HG03280 (cell line): ENCODE data around the gene AMIGO3.
"Not testable (repeated sequence)": the region's sequence is repeated elsewhere in the genome, so short reads cannot be mapped to it uniquely, and the experiment has no call there.

Source experiments
- ATAC-seq: cut with Tn5 transposase; IDR thresholded peaks from one replicate; pipeline ENCODE4 v1.9.1; 2021; ENCODE audit warnings: mild to moderate bottlenecking, moderate library complexity; ENCODE audit not compliant: unreplicated experiment

The AMIGO3 gene, protein sequence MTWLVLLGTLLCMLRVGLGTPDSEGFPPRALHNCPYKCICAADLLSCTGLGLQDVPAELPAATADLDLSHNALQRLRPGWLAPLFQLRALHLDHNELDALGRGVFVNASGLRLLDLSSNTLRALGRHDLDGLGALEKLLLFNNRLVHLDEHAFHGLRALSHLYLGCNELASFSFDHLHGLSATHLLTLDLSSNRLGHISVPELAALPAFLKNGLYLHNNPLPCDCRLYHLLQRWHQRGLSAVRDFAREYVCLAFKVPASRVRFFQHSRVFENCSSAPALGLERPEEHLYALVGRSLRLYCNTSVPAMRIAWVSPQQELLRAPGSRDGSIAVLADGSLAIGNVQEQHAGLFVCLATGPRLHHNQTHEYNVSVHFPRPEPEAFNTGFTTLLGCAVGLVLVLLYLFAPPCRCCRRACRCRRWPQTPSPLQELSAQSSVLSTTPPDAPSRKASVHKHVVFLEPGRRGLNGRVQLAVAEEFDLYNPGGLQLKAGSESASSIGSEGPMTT

DNA sequence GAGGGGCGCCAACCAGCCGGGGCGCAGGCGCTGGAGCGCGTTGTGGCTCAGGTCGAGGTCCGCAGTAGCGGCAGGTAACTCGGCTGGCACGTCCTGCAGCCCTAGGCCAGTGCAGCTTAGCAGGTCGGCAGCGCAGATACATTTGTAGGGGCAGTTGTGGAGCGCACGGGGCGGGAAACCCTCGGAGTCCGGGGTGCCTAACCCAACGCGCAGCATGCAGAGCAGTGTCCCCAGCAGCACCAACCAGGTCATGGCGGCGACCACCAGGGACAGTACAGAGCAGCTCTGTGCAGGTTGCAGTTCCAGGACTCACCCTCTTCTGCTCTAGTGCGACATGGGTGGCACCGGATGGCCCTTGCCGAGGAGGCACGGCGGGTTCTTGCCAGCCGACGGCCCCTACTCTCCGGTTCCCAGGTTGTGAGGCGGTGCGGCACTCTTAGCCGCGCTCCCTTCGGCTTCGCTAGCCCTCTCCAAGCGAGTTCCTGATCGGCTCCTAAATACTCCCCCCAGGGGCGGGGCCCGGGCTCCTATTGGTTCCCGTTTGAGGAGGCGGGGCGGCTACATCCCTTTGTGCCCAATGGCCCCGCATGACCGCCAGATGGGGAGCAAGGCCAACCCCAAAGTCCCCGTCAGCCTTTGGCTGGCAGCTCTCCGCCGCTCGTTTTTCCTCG, at the start of gene AMIGO3:
Gene AMIGO3 (minus strand): TSS at position 471 of the 671 bp plus-strand sequence. CDS start 219 bp downstream, at position 252.
- ATAC-seq: peak; percentile 38

DNA sequence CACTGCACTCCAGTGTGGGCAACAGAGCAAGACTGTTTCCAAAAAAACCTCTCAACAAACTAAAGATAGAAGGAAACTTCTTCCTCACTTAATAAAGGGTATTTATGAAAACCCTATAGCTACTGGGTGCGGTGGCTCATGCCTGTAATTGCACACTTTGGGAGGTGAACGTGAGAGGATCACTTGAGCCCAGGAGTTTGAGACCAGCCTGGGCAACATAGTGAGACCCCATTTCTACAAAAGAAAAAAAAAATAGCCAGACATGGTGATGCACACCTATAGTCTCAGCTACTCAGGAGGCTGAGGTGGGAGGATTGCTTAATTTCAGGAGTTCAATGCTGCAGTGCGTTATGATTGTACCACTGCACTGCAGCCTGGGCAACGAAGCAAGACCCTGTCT, 44.5 kb upstream of the AMIGO3 start:
- ATAC-seq: no peak

DNA sequence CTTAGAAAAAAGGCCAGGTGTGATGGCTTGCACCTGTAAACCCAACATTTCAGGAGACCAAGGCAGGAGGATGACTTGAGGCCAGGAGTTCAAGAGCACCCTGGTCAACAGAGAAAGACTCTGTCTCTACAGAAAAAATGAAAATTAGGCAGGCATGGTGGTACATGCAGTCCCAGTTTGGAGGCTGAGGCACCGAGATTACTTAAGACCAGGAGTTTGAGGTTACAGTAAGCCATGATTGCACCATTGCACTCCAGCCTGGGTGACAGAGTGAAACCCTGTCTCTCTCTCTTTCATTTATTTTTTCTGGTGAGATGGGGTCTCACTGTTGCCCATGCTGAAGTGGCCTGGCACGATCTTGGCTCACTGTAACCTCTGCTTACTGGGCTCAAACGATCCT, 42.2 kb upstream of the AMIGO3 start:
- ATAC-seq: no peak

DNA sequence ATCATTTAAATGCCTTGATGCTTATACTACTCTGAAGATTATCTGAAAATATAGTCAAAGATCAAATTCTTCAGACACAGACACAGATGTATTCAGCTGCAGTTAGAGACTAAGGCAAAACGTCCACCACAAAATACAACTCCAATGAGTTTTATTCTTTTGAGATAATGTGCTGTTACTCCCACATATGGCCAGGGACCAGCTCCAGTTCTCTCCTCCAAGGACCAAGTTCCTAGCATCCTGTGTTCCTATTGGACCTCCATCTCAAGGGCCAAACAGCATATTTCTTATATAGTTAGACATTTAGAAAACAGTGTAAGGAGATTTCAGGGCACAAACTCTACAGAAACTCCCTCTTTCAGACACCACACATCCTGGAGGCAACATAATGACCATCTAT, 39.7 kb upstream of the AMIGO3 start:
- no peak for ATAC-seq

DNA sequence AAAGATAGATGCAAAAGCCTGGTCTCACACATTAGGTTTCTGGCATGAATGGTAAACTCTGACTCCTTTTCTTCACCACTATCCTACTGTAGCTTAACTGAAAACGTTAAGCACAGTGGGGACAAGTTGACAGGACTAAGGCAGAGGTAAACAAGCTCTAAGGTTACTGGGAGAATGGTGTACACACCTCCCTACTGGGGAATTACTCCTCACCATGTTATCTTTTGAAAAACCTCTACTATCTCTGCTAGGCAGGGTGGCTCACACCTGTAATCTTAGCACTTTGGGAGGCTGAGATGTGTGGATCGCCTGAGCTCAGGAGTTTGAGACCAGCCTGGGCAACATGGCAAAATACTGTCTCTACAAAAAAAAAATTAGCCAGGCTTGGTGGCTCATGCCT, 37.7 kb upstream of the AMIGO3 start:
- no peak for ATAC-seq

DNA sequence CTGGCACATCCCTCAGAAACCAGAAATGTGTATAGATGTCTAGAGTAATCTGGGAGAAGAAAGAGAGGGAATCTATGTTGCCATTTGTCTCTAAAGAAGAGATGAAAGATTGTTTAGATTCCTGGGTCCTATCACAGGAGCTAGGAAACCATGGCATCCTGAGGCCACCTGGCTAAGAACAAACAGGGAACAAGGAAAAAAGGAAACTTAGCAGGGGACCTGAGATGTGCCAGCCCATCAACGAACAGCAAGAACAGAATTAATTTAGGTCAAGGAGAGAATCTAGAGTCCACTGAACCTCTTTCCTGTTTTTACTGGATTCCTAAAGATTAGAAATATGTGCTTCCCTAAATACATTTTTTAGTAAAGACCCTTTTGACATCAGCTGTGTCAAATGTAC, 36.6 kb upstream of the AMIGO3 start:
- ATAC-seq: no peak

DNA sequence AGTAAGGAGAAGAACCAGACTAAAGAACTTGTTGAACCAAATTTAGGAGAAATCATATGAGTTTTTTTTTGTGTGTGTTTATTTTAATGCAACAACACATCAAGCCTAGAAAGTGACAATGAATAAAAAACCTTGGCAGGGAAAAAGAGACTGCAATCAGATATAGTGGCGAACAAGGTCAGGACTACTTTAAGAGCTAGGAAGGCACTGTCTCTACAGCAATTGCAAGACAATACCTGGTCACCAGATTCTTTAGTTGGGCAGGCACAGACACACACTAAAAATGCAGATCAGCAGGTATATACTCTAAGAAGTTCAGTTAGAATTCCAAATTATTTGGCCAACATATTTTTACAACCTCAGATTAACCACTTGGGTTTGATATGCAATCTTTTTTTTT, 35.1 kb upstream of the AMIGO3 start:
- no peak for ATAC-seq

DNA sequence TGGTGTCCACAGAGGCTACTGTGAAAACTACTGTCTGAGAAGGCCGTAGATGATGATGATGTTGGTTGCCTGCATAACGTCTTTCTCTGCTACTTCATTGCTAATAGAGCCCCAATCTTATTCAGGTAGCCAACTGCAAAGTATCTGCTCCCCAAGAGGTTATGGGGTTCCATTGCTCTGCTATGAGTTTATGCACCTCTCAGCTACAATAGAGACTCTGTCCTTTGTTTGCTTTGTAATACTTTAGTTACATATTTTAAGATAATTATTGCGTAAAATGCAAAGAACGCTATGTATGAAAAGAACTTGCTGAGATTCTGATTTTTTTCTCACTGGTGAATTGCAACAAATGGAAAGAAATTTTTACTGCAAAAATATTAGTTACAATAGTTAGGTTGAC, 32.0 kb upstream of the AMIGO3 start:
- ATAC-seq: no peak

DNA sequence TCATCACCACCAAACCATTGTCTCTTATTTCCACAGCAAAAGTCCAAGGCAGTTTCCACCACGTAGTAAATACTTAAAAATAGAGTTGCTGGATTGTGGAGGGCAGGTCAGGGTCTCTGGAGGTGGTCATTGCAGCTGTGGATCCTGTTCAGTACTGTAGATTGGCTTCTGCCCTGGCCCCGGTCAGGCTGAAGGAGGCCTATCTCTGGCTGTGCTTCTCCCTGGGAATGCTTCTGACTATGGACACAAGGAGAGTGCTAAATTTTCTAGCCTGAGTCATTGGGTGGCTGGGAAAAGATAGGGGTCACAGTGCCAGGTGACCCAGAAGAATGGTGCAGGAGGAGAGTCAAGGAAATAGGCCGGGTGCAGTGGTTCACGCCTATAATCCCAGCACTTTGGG, 30.6 kb upstream of the AMIGO3 start:
- no peak for ATAC-seq

DNA sequence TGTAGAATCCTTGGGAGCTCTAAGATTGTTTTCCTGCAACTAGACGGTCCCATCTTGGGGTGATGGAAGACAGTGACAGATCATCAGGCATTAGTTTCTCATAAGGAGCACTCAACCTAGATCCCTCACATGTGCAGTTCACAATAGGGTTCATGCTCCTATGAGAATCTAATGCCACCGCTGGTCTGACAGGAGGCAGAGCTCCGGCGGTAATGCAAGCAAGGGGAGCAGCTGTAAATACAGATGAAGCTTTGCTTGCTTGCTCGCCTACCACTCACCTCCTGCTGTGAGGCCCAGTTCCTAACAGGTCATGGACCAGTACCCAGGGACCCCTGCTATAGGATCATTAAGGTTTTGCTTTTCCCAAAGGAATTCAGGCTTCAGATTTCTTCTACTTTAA, 29.4 kb upstream of the AMIGO3 start:
- ATAC-seq: not testable (repeated sequence)

DNA sequence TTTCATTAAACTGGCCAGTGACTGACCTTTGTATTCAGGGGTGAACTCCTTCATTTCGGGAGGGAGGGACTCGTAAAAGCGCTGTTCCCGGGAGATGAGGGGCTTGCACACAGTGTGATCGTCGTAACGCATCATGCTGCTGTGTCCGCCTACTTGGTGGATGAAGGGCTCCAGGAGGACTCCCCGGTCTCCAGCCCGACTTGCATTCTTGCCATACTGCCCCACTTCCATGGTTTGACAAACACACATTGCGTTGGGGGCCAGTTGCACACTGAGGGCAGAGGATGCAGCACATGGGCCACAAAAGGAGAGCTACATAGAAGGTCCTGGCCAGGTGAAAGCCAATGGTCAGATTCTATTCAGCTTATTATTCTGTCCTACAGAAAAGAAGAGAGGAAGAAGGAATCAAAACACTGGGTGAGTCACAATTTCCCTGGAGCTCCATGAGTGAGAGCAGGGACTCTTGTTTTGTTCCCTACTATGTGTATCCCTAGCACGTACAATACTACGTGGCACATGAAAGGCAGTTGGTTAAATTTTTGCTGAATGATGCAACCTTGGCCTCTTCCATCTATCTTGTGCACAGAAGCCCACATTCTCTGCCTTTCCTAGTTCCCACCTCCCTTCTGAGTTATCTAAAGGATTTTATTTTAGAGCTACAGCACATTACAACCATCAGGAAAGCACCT, 28.5 kb upstream of the AMIGO3 start:
- no peak for ATAC-seq

DNA sequence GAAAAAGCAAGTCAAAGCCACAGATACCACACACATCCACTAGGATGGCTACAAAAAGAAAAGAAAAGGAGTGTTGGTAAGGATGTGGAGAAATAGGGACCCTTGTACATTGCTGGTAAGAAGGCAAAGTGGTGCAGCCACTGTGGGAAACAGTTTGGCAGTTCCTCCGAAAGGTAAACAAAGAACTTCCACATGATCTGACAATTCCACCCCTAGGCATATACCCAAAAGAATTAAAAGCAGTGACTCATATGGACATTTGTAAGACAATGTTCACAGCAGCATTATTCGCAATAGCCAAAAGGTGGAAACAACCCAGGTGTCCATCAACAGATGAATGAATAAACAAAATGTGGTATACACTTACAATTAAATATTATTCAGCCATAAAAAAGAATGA, 26.5 kb upstream of the AMIGO3 start:
- ATAC-seq: no peak

DNA sequence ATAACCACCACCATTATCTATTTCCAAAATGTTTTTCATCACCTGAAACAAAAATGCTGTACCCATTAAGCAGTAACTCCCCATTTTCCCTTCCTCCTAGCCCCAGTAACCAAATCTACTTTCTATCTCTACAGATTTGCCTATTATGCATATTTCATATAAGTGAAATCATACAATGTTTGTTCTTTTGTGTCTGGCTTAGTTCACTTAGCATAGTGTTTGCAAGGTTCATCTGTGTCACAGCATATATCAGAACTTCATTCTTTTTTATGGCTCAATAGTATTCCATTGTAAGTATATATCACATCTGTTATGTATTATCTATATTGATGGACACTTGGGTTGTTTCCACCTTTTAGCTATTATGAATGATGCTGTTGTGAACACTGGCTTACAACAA, 20.9 kb upstream of the AMIGO3 start:
- ATAC-seq: no peak

DNA sequence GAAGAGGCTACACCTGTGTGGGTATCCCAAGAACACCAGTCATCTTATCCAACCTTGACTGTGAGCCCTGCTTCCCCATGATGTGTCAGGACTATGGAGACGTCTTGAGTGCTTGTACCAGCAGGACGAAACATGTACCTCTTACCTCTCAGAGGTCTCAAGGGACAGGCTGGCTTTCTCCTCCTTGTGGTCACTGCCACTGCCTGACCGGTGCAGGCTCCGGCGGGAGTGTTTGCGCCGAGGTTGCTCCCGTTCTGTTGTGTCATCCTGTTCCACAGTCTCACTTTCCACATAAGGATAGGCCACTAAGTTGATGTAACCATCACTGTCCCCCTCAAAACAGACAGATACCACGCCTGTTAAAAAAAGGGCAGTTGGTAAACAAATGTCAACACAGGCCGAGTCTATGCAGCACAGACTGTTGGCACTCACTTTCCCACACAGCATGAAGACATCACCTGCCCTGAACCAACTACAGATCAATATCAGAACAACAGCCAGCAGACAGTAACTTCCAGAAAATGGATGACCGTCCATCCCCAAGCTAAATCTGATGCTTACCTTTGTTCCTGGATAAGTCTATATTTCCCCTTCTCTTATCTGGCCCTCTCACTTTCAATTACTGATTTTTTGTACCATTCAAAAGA, 18.7 kb upstream of the AMIGO3 start:
- no peak for ATAC-seq

DNA sequence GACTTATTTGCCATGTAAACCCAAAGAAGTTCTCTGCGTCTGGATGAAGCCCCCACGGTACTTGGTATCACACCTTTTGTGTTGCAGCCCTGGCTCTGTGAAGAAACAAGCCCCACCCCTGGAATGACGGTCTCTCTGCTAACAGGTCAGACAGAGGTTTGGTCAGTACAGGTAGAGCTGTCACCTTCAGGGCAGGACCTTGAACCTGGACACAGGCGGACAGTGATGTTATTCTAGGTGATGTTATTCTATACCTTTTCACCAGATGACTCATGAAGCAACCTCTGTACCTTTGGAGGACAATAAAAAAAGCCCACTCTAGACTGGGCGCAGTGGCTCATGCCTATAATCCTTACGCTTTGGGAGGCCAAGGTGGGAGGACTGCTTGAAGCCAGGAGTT, 15.3 kb upstream of the AMIGO3 start:
- ATAC-seq: no peak

DNA sequence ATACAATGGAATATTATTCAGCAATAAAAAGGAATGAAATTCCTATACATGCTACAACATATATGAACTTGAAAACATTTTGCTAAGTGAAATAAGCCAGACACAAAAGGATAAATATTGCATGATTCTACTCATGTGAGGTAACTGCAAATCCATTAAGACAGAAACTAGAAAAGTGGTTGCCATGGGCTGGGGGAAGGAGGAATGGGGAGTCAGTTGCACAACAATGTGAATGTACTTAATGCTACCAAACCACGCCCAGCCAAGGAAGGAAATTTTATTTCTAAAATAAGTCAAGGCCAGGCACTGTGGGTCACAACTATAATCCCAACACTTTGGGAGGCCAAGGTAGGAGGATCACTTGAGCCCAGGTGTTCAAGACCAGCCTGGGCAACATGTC, 14.1 kb upstream of the AMIGO3 start:
- no peak for ATAC-seq

DNA sequence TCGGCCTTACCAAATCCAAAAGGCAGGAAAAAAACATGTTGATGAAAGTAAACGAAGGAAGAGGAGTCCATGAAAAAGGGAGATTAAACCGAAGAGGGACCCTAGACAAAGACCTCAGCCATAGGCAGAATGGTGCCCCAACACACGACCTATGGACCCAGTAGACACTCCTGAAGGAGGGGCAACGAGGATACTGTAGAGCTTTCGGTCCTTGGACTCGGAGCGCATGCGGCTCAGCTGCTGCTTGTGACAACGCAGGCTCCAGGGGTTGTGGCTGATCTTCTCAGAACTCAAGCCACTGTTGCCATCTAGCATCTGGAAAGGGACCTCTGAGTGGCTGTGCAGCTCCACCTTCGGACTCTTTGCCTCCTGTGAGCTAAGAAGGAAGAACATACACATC, 13.1 kb upstream of the AMIGO3 start:
- ATAC-seq: no peak

DNA sequence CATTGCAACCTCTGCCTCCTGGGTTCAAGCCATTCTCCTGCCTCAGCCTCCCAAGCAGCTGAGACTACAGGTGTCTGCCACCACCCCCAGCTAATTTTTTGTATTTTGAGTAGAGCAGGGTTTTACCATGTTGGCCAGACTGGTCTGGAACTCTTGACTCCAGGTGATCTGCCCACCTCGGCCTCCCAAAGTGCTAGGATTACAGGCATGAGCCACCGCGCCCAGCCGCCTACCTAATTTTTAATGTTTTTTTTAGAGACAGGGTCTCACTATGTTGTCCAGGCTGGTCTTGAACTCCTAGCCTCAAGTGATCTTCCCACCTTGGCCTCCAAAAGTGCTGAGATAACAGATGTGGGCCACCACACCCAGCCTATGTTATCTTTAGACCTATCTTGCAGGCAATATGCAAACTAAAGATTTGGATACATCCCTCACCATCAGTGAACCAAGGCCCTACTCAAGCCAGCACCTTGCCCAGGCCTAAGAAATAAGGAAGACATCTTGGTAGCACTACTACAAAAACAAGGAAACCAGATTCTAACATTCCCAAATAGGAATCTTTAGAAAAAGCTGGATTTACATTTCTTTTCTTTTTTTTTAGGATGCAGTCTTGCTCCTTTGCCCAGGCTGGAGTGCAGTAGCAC, 10.6 kb upstream of the AMIGO3 start:
- no peak for ATAC-seq

DNA sequence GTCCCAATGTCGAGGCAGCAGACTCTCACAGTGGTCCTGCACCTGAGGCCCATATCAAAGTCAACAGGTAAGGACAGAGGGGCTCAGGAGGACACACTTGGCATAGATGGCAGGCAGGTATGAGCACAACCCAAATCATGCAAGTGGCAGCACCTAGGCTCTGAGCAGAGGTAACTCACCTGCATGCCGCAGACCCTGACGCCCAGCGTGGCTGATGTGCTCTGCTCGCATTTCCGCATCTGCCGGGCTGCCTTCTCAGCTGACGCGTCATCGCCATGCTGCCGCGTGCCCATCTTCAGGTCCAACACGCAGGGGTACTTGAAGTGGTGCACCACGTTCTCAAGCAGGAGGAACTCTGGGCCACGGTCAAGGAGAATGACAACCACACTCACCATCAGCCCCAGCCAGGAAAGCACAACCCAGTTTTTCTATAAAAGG, 8.5 kb upstream of the AMIGO3 start:
- no peak for ATAC-seq

DNA sequence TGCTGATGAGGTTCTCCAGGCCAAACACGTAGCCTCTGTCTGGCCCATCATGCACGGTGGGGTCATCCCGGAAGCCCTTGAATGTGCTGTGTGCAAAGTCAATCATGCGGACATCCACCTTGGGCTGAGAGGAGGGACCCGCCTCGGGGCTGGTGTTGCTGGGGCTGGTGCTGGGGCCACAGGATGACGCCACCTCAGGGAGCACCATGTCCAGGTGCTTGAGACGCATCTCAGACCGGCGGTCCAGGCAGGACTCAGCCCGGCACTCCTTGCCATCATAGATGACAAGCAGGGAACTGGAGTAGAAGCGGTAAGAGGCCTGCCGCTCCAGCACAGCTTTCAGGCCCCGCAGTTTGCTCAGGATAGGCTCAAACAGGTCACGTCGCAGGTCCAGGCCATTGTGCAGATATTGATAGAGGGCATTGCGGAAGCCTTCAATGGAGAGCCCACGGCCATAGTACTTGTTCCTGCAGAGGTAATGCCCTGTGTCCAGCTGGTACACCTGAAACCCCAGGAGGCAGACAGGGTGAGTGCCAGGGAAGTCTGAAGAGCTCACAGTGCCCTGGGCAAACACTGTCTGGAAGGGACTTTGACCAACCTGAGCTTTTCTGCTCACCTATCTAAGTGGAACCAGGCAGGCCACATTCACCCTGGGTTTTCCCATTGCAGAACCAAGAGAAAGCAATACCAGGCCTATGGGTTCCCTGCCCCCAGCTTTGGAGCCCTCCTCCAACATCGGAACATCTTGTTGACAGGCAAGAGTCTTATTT, 7.9 kb upstream of the AMIGO3 start:
- ATAC-seq: no peak
